ENCODE results near the gene CNOT11.

GRCh38 chr2:101286684-101287083 is 34.0 kb downstream of the CNOT11 start:
- TF ChIP-seq CTCF (IDR thresholded peaks at IDR 0.05; ENCODE audit: low read depth, low read length, poor library complexity, severe bottlenecking) = no peak
- TF ChIP-seq EZH2phosphoT487 (IDR thresholded peaks at IDR 0.05; ENCODE audit: borderline replicate concordance, low read length) = no peak
